ENCODE measurements around the gene TRAPPC5.

The TRAPPC5 gene

GRCh38 chr19:7676376-7676775, 4.3 kb upstream of the TRAPPC5 start:
- DNase-seq (ENCODE audit: low spot score) = no peak

- no peak for DNase-seq (ENCODE audit: low spot score)
These were observed 3.8 kb upstream of the TRAPPC5 start, which contains the start of gene MCEMP1 for GRCh38 chr19:7676854-7677253. Gene MCEMP1, plus strand, starts transcription at chr19:7677090. Its CDS starts 31 bp downstream, at chr19:7677121.

- DNase-seq (ENCODE audit: low spot score) = no peak
These were observed 2.8 kb upstream of the TRAPPC5 start for GRCh38 chr19:7677669-7678311.

- peak; percentile 42 for DNase-seq (ENCODE audit: low spot score)
These were observed 1.5 kb upstream of the TRAPPC5 start for GRCh38 chr19:7678971-7679751.

- DNase-seq (ENCODE audit: low spot score) = no peak
These were observed 645 bp upstream of the TRAPPC5 start for GRCh38 chr19:7679771-7680605.

- DNase-seq (ENCODE audit: low spot score) = peak; percentile 71
These were observed 924 bp downstream of the TRAPPC5 start for GRCh38 chr19:7681340-7682174.

GRCh38 chr19:7682175-7682855, 1.7 kb downstream of the TRAPPC5 start:
- no peak for DNase-seq (ENCODE audit: low spot score)

GRCh38 chr19:7685546-7686445, 5.2 kb downstream of the TRAPPC5 start:
- no peak for DNase-seq (ENCODE audit: low spot score)

GRCh38 chr19:7687177-7687576, 6.5 kb downstream of the TRAPPC5 start:
- DNase-seq (ENCODE audit: low spot score) = no peak

GRCh38 chr19:7689165-7689564, 8.5 kb downstream of the TRAPPC5 start:
- DNase-seq (ENCODE audit: low spot score) = no peak

GRCh38 chr19:7690779-7691258, 10.2 kb downstream of the TRAPPC5 start:
- DNase-seq (ENCODE audit: low spot score) = no peak

- DNase-seq (ENCODE audit: low spot score) = no peak
These were observed 10.9 kb downstream of the TRAPPC5 start for GRCh38 chr19:7691497-7691896.

- DNase-seq (ENCODE audit: low spot score) = no peak
These were observed 11.9 kb downstream of the TRAPPC5 start for GRCh38 chr19:7692417-7693088.

GRCh38 chr19:7694499-7694898, 13.9 kb downstream of the TRAPPC5 start:
- DNase-seq (ENCODE audit: low spot score) = no peak

- DNase-seq (ENCODE audit: low spot score) = no peak
These were observed 17.2 kb downstream of the TRAPPC5 start for GRCh38 chr19:7697721-7698287.

GRCh38 chr19:7698583-7698982, 17.9 kb downstream of the TRAPPC5 start:
- no peak for DNase-seq (ENCODE audit: low spot score)

- DNase-seq (ENCODE audit: low spot score) = no peak
These were observed 18.4 kb downstream of the TRAPPC5 start for GRCh38 chr19:7699003-7699402.

Data from SK-N-DZ (cell line).